HFFc6 (cell line): ENCODE data around the gene IL17RA. TPM values are rescaled to one million over a fixed set of nuclear protein-coding genes. Genes with fewer than 3 reads are reported as not detected.

Experiments
- DNase-seq: peaks from one replicate; pipeline ENCODE4 v3.0.0-alpha.2; 2018
- H3K27ac Mint-ChIP-seq: 2 replicates; pipeline ENCODE4 v1.8.0; 2020; ENCODE audit warnings: mild to moderate bottlenecking, mixed read lengths
- H3K27me3 Mint-ChIP-seq: 2 replicates; pipeline ENCODE4 v1.8.0; 2021; ENCODE audit warnings: mild to moderate bottlenecking, moderate library complexity, mixed read lengths; ENCODE audit not compliant: insufficient read depth
- H3K36me3 Mint-ChIP-seq: 2 replicates; pipeline ENCODE4 v1.8.0; 2021; ENCODE audit warnings: low read depth, mixed read lengths
- H3K4me1 Mint-ChIP-seq: 2 replicates; pipeline ENCODE4 v1.8.0; 2020; ENCODE audit warnings: low read depth, mixed read lengths
- H3K4me3 Mint-ChIP-seq: 2 replicates; pipeline ENCODE4 v1.8.0; 2020; ENCODE audit warnings: mild to moderate bottlenecking, moderate library complexity, mixed read lengths
- H3K9me3 Mint-ChIP-seq: 2 replicates; pipeline ENCODE4 v1.8.0; 2020; ENCODE audit warnings: mild to moderate bottlenecking, mixed read lengths
- total RNA-seq, 6 experiments: library from RNA; stranded (reverse); fragmentation: NEBNext Ultra II Directional; extraction: Animal tissue kit (Norgen Biotek cat#: 25700); gene quantifications; 2 replicates in 1 of 6; 3 replicates in 5 of 6; pipeline ENCODE4 v1.2.3, GENCODE V29; 2021
- TF ChIP-seq, protein P1 (sequence below): fragments of 200-600 bp; sonication (generic); IDR thresholded peaks from 2 replicates; pipeline ENCODE4 v1.5.0; 2021; ENCODE audit warnings: antibody characterized with exemption, mild to moderate bottlenecking

The IL17RA gene
- total RNA-seq, 6 experiments from 2014 or later: 10.5 to 14.4 (median 13.7) TPM

- peaks cover 18% of the 10 kb centered on the region for H3K4me1 Mint-ChIP-seq
Observed at GRCh38 chr22:17157714-17158113, 72.9 kb downstream of the IL17RA start.

DNA sequence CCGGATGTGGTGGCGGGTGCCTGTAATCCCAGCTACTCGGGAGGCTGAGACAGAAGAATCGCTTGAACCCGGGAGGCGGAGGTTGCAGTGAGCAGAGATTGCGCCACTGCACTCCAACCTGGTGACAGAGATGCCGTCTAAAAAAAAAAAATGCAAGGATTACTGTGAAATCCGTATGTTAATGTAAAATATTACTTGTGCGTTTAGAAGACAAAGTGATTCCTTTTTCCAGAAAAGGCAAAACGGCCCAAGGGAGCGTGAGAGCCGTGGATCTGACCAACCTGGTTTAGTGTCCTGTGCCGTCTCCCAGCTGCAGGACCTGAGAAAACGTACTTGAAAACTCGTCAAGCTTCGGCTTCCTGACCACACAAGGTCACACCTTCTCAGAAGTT, 73.4 kb downstream of the IL17RA start:
- TF ChIP-seq, protein P1, sequence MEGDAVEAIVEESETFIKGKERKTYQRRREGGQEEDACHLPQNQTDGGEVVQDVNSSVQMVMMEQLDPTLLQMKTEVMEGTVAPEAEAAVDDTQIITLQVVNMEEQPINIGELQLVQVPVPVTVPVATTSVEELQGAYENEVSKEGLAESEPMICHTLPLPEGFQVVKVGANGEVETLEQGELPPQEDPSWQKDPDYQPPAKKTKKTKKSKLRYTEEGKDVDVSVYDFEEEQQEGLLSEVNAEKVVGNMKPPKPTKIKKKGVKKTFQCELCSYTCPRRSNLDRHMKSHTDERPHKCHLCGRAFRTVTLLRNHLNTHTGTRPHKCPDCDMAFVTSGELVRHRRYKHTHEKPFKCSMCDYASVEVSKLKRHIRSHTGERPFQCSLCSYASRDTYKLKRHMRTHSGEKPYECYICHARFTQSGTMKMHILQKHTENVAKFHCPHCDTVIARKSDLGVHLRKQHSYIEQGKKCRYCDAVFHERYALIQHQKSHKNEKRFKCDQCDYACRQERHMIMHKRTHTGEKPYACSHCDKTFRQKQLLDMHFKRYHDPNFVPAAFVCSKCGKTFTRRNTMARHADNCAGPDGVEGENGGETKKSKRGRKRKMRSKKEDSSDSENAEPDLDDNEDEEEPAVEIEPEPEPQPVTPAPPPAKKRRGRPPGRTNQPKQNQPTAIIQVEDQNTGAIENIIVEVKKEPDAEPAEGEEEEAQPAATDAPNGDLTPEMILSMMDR: no peak
- no peak for DNase-seq
- Mint-ChIP-seq H3K27ac (peak overlapping the region; percentile 84), H3K4me3 (peak overlapping the region; percentile 88), H3K9me3 (no peaks in the 10 kb centered on the region), H3K36me3 (peaks cover 6% of the 10 kb centered on the region; the same call in 1 of the 2 replicates), H3K4me1 (peaks cover 18% of the 10 kb centered on the region), H3K27me3 (no peaks in the 10 kb centered on the region; the same call in none of the 2 replicates)

More at GRCh38 chr22:17157714-17158113, 72.9 kb downstream of the IL17RA start:
- Mint-ChIP-seq H3K36me3 (peaks cover 6% of the 10 kb centered on the region; the same call in 1 of the 2 replicates), H3K4me3 (peak overlapping the region; percentile 88), H3K9me3 (no peaks in the 10 kb centered on the region), H3K27me3 (no peaks in the 10 kb centered on the region; the same call in none of the 2 replicates), H3K27ac (no peak overlapping the region)
- DNase-seq: no peak
- TF ChIP-seq, protein P1: no peak

GRCh38 chr22:17158568-17159503, 74.0 kb downstream of the IL17RA start, which contains the start of gene HDHD5:
Gene HDHD5 (minus strand): TSS chr22:17159277. CDS start chr22:17159251, 26 bp downstream.
- peak; percentile 85 for DNase-seq
- peaks cover 4% of the 10 kb centered on the region for H3K27me3 Mint-ChIP-seq
- TF ChIP-seq, protein P1: no peak
- H3K36me3 Mint-ChIP-seq: peaks cover 6% of the 10 kb centered on the region; the same call in 1 of the 2 replicates
- H3K27ac Mint-ChIP-seq: peak within 1 kb of the TSS; percentile 84
- H3K4me1 Mint-ChIP-seq: peaks cover 18% of the 10 kb centered on the region
- H3K4me3 Mint-ChIP-seq: peak within 1 kb of the TSS; percentile 88
- no peaks in the 10 kb centered on the region for H3K9me3 Mint-ChIP-seq

- Mint-ChIP-seq H3K27ac (peak overlapping the region; percentile 45; the same call in 1 of the 2 replicates), H3K36me3 (peaks cover 6% of the 10 kb centered on the region; the same call in 1 of the 2 replicates), H3K4me1 (peaks cover 18% of the 10 kb centered on the region), H3K9me3 (no peaks in the 10 kb centered on the region), H3K4me3 (peak overlapping the region; percentile 85), H3K27me3 (peaks cover 4% of the 10 kb centered on the region)
- TF ChIP-seq, protein P1: no peak
- DNase-seq: no peak
Observed at GRCh38 chr22:17159504-17159951, 74.7 kb downstream of the IL17RA start.

DNA sequence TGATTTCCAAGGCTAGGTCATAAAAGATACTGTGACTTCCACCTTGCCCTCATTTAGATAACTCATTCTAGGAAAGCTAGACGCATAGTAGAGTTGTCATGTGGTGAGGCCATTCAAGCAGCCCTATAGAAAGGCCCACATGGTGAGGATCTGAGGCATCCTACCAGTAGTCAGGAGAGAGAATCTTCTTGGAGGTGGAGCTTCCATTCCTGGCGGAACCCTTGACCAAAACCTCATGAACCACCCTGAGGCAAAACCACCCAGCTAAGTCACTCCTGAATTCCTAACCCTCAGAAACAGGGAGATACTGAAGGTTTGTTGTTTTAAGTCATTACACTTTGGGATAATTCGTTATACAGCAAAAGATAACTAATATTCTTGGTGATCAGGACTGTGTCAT, 77.2 kb downstream of the IL17RA start:
- Mint-ChIP-seq H3K4me3 (no peak overlapping the region), H3K36me3 (no peaks in the 10 kb centered on the region; the same call in 1 of the 2 replicates)
- TF ChIP-seq, protein P1: no peak

More for the DNA sequence above, 77.2 kb downstream of the IL17RA start:
- DNase-seq: no peak
- Mint-ChIP-seq H3K9me3 (no peaks in the 10 kb centered on the region), H3K27me3 (peaks cover 4% of the 10 kb centered on the region), H3K27ac (no peak overlapping the region), H3K4me1 (peaks cover 5% of the 10 kb centered on the region)
